Mesothelial cell of epicardium (in vitro differentiated cells): Measurements from ENCODE around the gene C16orf46. TPM values are rescaled to one million over a fixed set of nuclear protein-coding genes. Genes with fewer than 3 reads are reported as not detected.

Experiments used
- DNase-seq, 2 experiments: peaks; one replicate each; pipeline ENCODE4 v3.0.0; 2021; ENCODE audit warnings: low spot score in 2 of 2; ENCODE audit not compliant: unreplicated experiment in 2 of 2
- H3K27ac Mint-ChIP-seq: 2 replicates; pipeline ENCODE4 v1.8.0; 2021; ENCODE audit warnings: mixed read lengths
- H3K27me3 Mint-ChIP-seq: 2 replicates; pipeline ENCODE4 v1.8.0; 2021; ENCODE audit warnings: low read depth, mixed read lengths
- H3K36me3 Mint-ChIP-seq: 2 replicates; pipeline ENCODE4 v1.8.0; 2021; ENCODE audit warnings: mixed read lengths
- H3K4me1 Mint-ChIP-seq: 2 replicates; pipeline ENCODE4 v1.8.0; 2021; ENCODE audit warnings: mixed read lengths
- H3K4me3 Mint-ChIP-seq: 2 replicates; pipeline ENCODE4 v1.8.0; 2021; ENCODE audit warnings: mild to moderate bottlenecking, moderate library complexity, mixed read lengths
- H3K9me3 Mint-ChIP-seq: 2 replicates; pipeline ENCODE4 v1.8.0; 2021; ENCODE audit warnings: mixed read lengths
- CTCF ChIP-seq: fragments of 200-600 bp; sonication (generic); IDR thresholded peaks from one replicate; pipeline ENCODE4 v1.5.0; 2021; ENCODE audit warnings: antibody characterized with exemption; ENCODE audit not compliant: unreplicated experiment
- total RNA-seq: library from RNA; stranded (reverse); gene quantifications from 3 replicates; pipeline ENCODE4 v1.2.1, GENCODE V29; 2021

C16orf46 gene
- total RNA-seq, 1 donor from 2014 or later, result 0.89 TPM

GRCh38 chr16:81061871-81062608, 15.0 kb downstream of the C16orf46 start:
- H3K4me1 Mint-ChIP-seq, result peaks cover 5% of the 10 kb centered on the region
- H3K27me3 Mint-ChIP-seq, result no peaks in the 10 kb centered on the region
- H3K9me3 Mint-ChIP-seq, result no peaks in the 10 kb centered on the region
- H3K27ac Mint-ChIP-seq, result no peak overlapping the region
- H3K36me3 Mint-ChIP-seq, result no peaks in the 10 kb centered on the region
- H3K4me3 Mint-ChIP-seq, result no peak overlapping the region
- no peak for DNase-seq
- TF ChIP-seq CTCF, result peak; percentile 27

GRCh38 chr16:81061307-81061640, 15.8 kb downstream of the C16orf46 start:
- Mint-ChIP-seq H3K9me3 (no peaks in the 10 kb centered on the region), H3K27ac (no peak overlapping the region)
- no peak for TF ChIP-seq CTCF

GRCh38 chr16:81060576-81061306, 16.3 kb downstream of the C16orf46 start:
- DNase-seq, result no peak
- no peak for TF ChIP-seq CTCF
- no peaks in the 10 kb centered on the region for H3K36me3 Mint-ChIP-seq
- no peak overlapping the region for H3K27ac Mint-ChIP-seq
- no peaks in the 10 kb centered on the region for H3K27me3 Mint-ChIP-seq
- H3K4me3 Mint-ChIP-seq, result no peak overlapping the region
- H3K9me3 Mint-ChIP-seq, result no peaks in the 10 kb centered on the region
- no peaks in the 10 kb centered on the region for H3K4me1 Mint-ChIP-seq

More at GRCh38 chr16:81061307-81061640, 15.8 kb downstream of the C16orf46 start:
- H3K27me3 Mint-ChIP-seq, result no peaks in the 10 kb centered on the region
- H3K4me1 Mint-ChIP-seq, result no peaks in the 10 kb centered on the region
- no peak for DNase-seq
- H3K4me3 Mint-ChIP-seq, result no peak overlapping the region
- no peaks in the 10 kb centered on the region for H3K36me3 Mint-ChIP-seq

GRCh38 chr16:81053761-81054160, 23.3 kb downstream of the C16orf46 start:
- no peak for DNase-seq
- no peaks in the 10 kb centered on the region for H3K27me3 Mint-ChIP-seq
- no peak overlapping the region for H3K4me3 Mint-ChIP-seq
- peaks cover 17% of the 10 kb centered on the region for H3K36me3 Mint-ChIP-seq
- H3K9me3 Mint-ChIP-seq, result peaks cover 24% of the 10 kb centered on the region
- no peak for TF ChIP-seq CTCF
- peaks cover 6% of the 10 kb centered on the region for H3K4me1 Mint-ChIP-seq
- peak overlapping the region; percentile 1 for H3K27ac Mint-ChIP-seq

GRCh38 chr16:81042821-81043220, 34.2 kb downstream of the C16orf46 start:
- Mint-ChIP-seq H3K4me3 (no peak overlapping the region), H3K27me3 (no peaks in the 10 kb centered on the region), H3K27ac (no peak overlapping the region), H3K4me1 (peaks cover 23% of the 10 kb centered on the region), H3K9me3 (no peaks in the 10 kb centered on the region), H3K36me3 (peaks cover 49% of the 10 kb centered on the region)
- DNase-seq, result no peak
- TF ChIP-seq CTCF, result no peak
